ENCODE data around the gene DAD1.
A peak's percentile ranks its signal among the peaks of the same experiment; 100 is the strongest.
"Not testable (repeated sequence)": the region's sequence is repeated elsewhere in the genome, so short reads cannot be mapped to it uniquely, and the experiment has no call there.

The DAD1 gene

DNA sequence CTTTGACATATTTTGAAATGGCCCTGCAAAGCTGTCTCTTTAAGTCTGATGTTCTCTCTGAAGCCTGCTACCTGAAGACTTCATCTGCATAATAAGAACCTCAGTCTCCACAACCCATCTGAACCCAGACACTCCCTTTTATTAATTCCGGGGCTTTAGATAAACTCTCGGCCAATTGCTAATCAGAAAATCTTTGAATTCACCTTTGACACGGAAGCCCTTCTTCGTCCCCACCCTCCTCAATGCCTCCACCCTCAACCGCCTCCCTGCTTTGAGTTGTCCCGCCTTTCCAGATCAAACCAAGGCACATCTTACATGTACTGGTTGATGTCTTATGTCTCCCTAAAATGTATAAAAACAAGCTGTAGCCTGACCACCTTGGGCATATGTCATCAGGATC is 37.6 kb upstream of the DAD1 start:
- no peak overlapping the region for H3K4me3 ChIP-seq (ENCODE audit: control insufficient read depth, low read depth, low read length)
- DNase-seq (ENCODE audit: low read depth): no peak
- TF ChIP-seq, protein P1, sequence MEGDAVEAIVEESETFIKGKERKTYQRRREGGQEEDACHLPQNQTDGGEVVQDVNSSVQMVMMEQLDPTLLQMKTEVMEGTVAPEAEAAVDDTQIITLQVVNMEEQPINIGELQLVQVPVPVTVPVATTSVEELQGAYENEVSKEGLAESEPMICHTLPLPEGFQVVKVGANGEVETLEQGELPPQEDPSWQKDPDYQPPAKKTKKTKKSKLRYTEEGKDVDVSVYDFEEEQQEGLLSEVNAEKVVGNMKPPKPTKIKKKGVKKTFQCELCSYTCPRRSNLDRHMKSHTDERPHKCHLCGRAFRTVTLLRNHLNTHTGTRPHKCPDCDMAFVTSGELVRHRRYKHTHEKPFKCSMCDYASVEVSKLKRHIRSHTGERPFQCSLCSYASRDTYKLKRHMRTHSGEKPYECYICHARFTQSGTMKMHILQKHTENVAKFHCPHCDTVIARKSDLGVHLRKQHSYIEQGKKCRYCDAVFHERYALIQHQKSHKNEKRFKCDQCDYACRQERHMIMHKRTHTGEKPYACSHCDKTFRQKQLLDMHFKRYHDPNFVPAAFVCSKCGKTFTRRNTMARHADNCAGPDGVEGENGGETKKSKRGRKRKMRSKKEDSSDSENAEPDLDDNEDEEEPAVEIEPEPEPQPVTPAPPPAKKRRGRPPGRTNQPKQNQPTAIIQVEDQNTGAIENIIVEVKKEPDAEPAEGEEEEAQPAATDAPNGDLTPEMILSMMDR (IDR thresholded peaks at IDR 0.05; ENCODE audit: control insufficient read depth, insufficient read depth, low read depth, low read length, missing control alignments): no peak

DNA sequence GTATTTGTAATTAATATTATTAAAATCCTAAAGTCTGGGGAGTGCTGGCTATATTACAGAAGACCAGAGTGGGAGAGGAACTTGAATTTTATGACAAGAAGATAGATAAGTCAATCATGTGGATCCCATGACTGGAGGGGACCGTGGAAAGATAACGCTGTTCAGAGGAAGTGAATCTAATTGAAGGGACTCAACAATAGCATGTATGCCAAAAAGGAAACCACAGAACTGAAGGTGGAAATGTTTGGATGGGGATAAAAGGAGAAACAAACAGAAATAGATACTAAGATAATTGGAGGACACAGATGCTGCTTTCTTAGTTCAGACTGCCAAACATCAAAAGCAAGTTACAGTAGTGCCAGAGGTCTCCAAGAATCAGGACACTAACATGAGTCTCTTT is 34.0 kb upstream of the DAD1 start:
- no peak for DNase-seq (ENCODE audit: low read depth)
- TF ChIP-seq, protein P1 (IDR thresholded peaks at IDR 0.05; ENCODE audit: control insufficient read depth, insufficient read depth, low read depth, low read length, missing control alignments): no peak
- H3K4me3 ChIP-seq (ENCODE audit: control insufficient read depth, low read depth, low read length): no peak overlapping the region

DNA sequence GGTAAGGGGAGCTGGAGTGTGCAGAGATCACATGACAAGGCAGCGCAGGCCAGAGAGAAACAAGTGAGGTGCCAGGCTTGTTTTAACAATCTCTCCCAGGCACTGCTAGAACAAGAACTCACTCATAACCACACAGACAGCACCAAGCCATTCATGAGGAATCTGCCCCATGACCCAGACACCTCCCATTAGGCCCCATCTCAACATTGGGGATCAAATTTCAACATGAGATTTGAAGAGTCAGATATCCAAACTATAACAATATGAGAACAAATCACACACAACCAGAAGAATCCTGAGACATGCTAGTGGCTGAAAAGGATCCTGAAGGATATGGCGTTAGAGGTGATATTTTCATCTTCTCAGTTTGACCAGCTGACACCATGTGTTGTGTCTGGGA is 33.2 kb upstream of the DAD1 start:
- DNase-seq (ENCODE audit: low read depth): no peak
- TF ChIP-seq, protein P1 (IDR thresholded peaks at IDR 0.05; ENCODE audit: control insufficient read depth, insufficient read depth, low read depth, low read length, missing control alignments): no peak
- no peak overlapping the region for H3K4me3 ChIP-seq (ENCODE audit: control insufficient read depth, low read depth, low read length)

DNA sequence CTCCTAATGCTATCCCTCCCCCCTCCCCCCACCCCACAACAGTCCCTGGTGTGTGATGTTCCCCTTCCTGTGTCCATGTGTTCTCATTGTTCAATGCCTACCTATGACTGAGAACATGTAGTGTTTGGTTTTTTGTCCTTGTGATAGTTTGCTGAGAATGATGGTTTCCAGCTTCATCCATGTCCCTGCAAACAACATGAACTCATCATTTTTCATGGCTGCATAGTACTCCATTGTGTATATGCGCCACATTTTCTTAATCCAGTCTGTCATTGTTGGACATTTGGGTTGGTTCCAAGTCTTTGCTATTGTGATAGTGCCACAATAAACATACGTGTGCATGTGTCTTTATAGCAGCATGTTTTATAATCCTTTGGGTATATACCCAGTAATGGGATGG is 26.7 kb upstream of the DAD1 start:
- not testable (repeated sequence) for DNase-seq (ENCODE audit: low read depth); H3K4me3 ChIP-seq (ENCODE audit: control insufficient read depth, low read depth, low read length)

DNA sequence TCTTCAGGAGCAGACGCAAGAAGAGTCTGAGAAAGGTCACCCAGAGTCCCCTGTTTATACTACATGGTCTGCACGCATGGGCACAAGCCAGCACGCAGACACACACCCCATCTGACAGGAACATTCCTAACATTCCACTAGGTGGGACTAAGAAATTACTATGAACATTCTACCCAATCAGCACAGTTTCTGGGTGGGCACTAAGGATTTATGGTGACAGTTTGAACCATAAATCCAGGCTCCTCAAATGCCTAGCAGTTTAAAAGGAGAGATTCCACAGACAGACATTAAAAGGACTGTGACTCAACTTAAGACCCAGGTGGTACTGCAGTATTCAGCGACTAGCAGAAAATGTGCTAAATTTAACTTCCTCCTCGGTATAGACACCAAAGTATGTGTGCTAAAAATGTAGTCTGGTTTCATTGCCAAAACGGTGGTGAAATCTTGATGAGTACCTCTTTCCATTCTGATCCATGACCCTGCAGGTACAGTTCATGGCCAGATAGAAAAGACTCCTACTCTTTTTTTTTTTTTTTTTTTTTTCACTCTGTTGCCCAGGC is 25.3 kb upstream of the DAD1 start:
- peak; percentile 99 for DNase-seq (ENCODE audit: low read depth)
- TF ChIP-seq, protein P1 (IDR thresholded peaks at IDR 0.05; ENCODE audit: control insufficient read depth, insufficient read depth, low read depth, low read length, missing control alignments): no peak
- no peak overlapping the region for H3K4me3 ChIP-seq (ENCODE audit: control insufficient read depth, low read depth, low read length)

DNA sequence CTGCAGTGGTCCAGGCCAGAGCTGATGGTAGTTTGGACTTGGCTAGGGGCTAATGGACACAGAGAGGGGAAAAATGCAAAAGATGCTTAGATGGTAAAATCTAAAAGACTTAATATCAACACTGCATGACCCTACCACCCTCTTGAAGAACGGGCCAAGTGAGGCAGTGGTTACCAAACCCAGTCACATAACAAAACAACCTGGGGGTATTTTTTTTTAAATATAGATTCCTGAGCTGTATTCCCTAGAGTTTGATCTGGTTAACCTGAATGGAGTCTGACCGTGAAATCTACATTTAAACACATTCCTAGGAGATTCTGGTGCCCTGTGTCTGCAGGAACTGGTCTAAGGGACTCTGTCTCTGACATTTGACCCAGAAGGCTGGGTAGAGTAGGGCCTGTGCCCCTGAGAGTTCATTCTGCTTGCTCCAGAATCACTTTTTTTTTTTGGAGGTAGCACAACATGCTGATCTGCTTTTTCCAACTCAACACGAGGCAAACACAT is 24.8 kb upstream of the DAD1 start:
- H3K4me3 ChIP-seq (ENCODE audit: control insufficient read depth, low read depth, low read length): no peak overlapping the region
- DNase-seq (ENCODE audit: low read depth): no peak
- TF ChIP-seq, protein P1 (IDR thresholded peaks at IDR 0.05; ENCODE audit: control insufficient read depth, insufficient read depth, low read depth, low read length, missing control alignments): no peak

DNA sequence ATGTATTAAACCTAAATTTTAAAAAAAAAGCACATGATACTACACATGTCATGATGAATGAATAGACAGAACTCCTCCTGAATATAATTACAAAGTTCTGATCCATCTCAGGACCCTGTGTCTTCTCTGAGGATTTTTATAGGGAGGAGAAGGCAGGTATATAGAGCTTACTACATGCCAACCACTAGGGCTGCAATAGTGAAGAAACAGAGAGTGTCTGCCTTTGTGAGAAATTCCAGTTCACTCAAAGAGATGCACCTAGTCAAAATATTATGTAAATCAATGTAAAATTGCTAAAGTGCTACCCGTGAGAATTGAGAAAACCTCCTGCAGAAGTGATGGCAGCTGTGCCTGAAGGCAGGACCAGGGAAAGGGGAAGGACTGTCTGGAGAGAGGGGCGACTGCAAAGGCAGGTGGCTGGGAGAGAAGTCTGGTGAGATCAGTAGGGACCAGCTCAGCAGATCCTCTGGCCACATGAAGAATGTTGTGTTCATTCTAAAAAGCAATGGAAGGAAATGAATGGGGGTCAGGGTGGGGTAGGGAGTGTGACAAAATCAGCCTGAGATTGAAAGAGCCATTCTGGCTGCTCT is 24.2 kb upstream of the DAD1 start:
- DNase-seq (ENCODE audit: low read depth): no peak
- TF ChIP-seq, protein P1 (IDR thresholded peaks at IDR 0.05; ENCODE audit: control insufficient read depth, insufficient read depth, low read depth, low read length, missing control alignments): peak; percentile 39
- no peak overlapping the region for H3K4me3 ChIP-seq (ENCODE audit: control insufficient read depth, low read depth, low read length)

Data from AG09309 (cell line).